ENCODE data around the gene TIGD3. TPM values are rescaled to one million over a fixed set of nuclear protein-coding genes. Genes with fewer than 3 reads are reported as not detected.

Gene TIGD3
- total and polyA plus RNA-seq, 2 of the 13 experiments (the other 11 are each of a cell fraction or from before 2014, with no cell fraction given): 0.49 to 4.9 TPM

- TF ChIP-seq KAT8 (CRISPR knock-in tag; IDR thresholded peaks at IDR 0.05) (peak; percentile 73; the same call in 1 of the 2 replicates), ZNF503 (CRISPR knock-in tag; IDR thresholded peaks at IDR 0.05) (peak; percentile 96), ZNF234 (CRISPR knock-in tag; conservative IDR thresholded peaks at IDR 0.05) (no peak), ELF4 (CRISPR knock-in tag; IDR thresholded peaks at IDR 0.05; ENCODE audit: borderline replicate concordance) (no peak; the same call in 1 of the 2 replicates), TBX3 (IDR thresholded peaks at IDR 0.05; ENCODE audit: borderline replicate concordance) (peak; percentile 65; the same call in 1 of the 2 replicates), ETS1 (CRISPR knock-in tag; IDR thresholded peaks at IDR 0.05) (no peak), NR2C2 (CRISPR knock-in tag; IDR thresholded peaks at IDR 0.05; ENCODE audit: borderline replicate concordance) (peak; percentile 56), ZFP36 (IDR thresholded peaks at IDR 0.05; ENCODE audit: borderline replicate concordance, low read depth, low read length, partially characterized antibody) (no peak), MXD4 (CRISPR knock-in tag; IDR thresholded peaks at IDR 0.05) (peak; percentile 84), ZBTB2 (CRISPR knock-in tag; IDR thresholded peaks at IDR 0.05; ENCODE audit: low read depth) (no peak), ZNF563 (CRISPR knock-in tag; IDR thresholded peaks at IDR 0.05) (0 out of 2 replicates have a peak, but pooled peaks have one; percentile 27), IKZF1 (IDR thresholded peaks at IDR 0.05) (no peak), ZNF557 (CRISPR knock-in tag; IDR thresholded peaks at IDR 0.05) (no peak), ARNTL (CRISPR knock-in tag; IDR thresholded peaks at IDR 0.05) (no peak), ZNF570 (CRISPR knock-in tag; IDR thresholded peaks at IDR 0.05; ENCODE audit: borderline replicate concordance) (no peak), MAFG (CRISPR knock-in tag; IDR thresholded peaks at IDR 0.05) (no peak), ADNP (CRISPR knock-in tag; IDR thresholded peaks at IDR 0.05) (peak; percentile 70; the same call in 1 of the 2 replicates), ZNF589 (CRISPR knock-in tag; conservative IDR thresholded peaks at IDR 0.05) (no peak), ZNF615 (CRISPR knock-in tag; IDR thresholded peaks at IDR 0.05; ENCODE audit: borderline replicate concordance) (0 out of 2 replicates have a peak, but pooled peaks have one; percentile 61), FOXP1 (IDR thresholded peaks at IDR 0.05) (peak; percentile 72), FOXP1 (CRISPR knock-in tag; IDR thresholded peaks at IDR 0.05) (peak; percentile 81), ZNF446 (CRISPR knock-in tag; IDR thresholded peaks at IDR 0.05) (no peak), RBM22 (optimal IDR thresholded peaks at IDR 0.05; ENCODE audit: low read length) (no peak), ZMYM2 (CRISPR knock-in tag; IDR thresholded peaks at IDR 0.05) (peak; percentile 88), TAF15 (IDR thresholded peaks at IDR 0.05; ENCODE audit: low read depth, low read length, poor library complexity, severe bottlenecking) (no peak), NFE2L2 (IDR thresholded peaks at IDR 0.05; ENCODE audit: low read length) (no peak), SPEN (CRISPR knock-in tag; IDR thresholded peaks at IDR 0.05; ENCODE audit: low read depth) (0 out of 2 replicates have a peak, but pooled peaks have one; percentile 7), ZKSCAN8 (CRISPR knock-in tag; IDR thresholded peaks at IDR 0.05; ENCODE audit: borderline replicate concordance) (peak; percentile 90)
These were observed 48.9 kb upstream of the TIGD3 start (continued) for GRCh38 chr11:65305501-65306268.
